Uterus (tissue), 4 donors: ENCODE measurements around the gene CACNA2D1. TPM values are rescaled to one million over a fixed set of nuclear protein-coding genes. Genes with fewer than 3 reads are reported as not detected.

Source experiments
- DNase-seq, 2 donors: peaks; one replicate each; pipeline ENCODE4 v3.0.0-alpha.2; 2019 to 2020
- H3K27ac ChIP-seq, 2 donors: fragments of 200-600 bp; sonication (generic); 1 replicate in 1 of 2; 2 replicates in 1 of 2; pipeline ENCODE4 v1.5.1; 2016 to 2018
- H3K27me3 ChIP-seq, 2 donors: fragments of 200-600 bp; sonication (generic); one replicate each; pipeline ENCODE4 v1.5.1; 2018 to 2019; ENCODE audit warnings: control low read depth in 1 of 2
- H3K36me3 ChIP-seq, 2 donors: fragments of 200-600 bp; sonication (generic); one replicate each; pipeline ENCODE4 v1.5.1; 2019; ENCODE audit warnings: control low read depth in 1 of 2
- H3K4me1 ChIP-seq, 2 donors: fragments of 200-600 bp; sonication (generic); one replicate each; pipeline ENCODE4 v1.5.1; 2018 to 2019; ENCODE audit warnings: control low read depth in 1 of 2
- H3K4me3 ChIP-seq, 2 donors: fragments of 200-600 bp; sonication (generic); 1 replicate in 1 of 2; 2 replicates in 1 of 2; pipeline ENCODE4 v1.5.1; 2018 to 2019; ENCODE audit warnings: mild to moderate bottlenecking in 1 of 2
- H3K9me3 ChIP-seq, 2 donors: fragments of 200-600 bp; sonication (generic); one replicate each; pipeline ENCODE4 v1.5.1; 2019; ENCODE audit warnings: control low read depth in 1 of 2
- POLR2A ChIP-seq, 2 donors: fragments of 450-650 bp; IDR thresholded peaks; one replicate each; pipeline ENCODE4 v1.6.1; 2016; ENCODE audit warnings: antibody characterized with exemption in 2 of 2, mild to moderate bottlenecking in 1 of 2, moderate library complexity in 1 of 2
- intact Hi-C: fragments of 100-400 bp; cut with DNase I; formaldehyde crosslinking; loops from one replicate; pipeline ENCODE4 v1.15.1; 2023; ENCODE audit warnings: low total_unique reads
- total RNA-seq, 4 donors: library from RNA; depleted of rRNA in 3 of 4; stranded (reverse); fragments of >200 nt in 3 of 4; gene quantifications; one replicate each; pipeline versions ENCODE4 v1.1.0 to v1.2.4, GENCODE V29; 2014 to 2023
- TF ChIP-seq, protein P1 (sequence below), 4 experiments: fragments of 200-600 bp in 2 of 4; fragments of 450-650 bp in 2 of 4; sonication (generic) in 2 of 4; IDR thresholded peaks; one replicate each; pipeline ENCODE4 v1.5.1; 2016 to 2019; ENCODE audit warnings: antibody characterized with exemption in 4 of 4, mild to moderate bottlenecking in 2 of 4, moderate library complexity in 1 of 4
- donor health status: DM: yes; HTN: yes; CAD: no.

The CACNA2D1 gene
- total RNA-seq, 4 donors from 2014 or later, result 30.1 to 54.1 (median 43.6) TPM

DNA sequence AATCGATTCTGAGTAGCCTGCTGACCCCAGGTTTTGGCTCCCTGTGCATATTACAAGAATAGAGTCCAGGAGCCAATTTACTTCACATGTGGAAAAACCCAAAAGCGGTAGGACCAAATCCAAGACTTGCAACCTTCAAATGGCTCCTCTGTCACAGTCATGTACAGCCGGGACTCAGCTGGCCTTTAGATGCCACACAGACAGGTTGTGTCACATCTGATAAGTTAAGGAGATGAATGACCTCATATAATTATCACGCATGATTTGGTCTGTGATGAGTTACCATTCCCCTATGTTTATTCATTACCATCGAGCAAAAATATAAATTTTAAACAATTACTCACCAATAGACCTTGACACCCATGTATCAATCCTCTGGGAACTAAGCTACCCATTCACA, 14.2 kb downstream of the CACNA2D1 start:
- Histone ChIP-seq H3K36me3 (no peaks in the 10 kb centered on the region), H3K4me3 (no peak overlapping the region), H3K9me3 (no peaks in the 10 kb centered on the region), H3K27ac (no peak overlapping the region), H3K4me1 (no peaks in the 10 kb centered on the region), H3K27me3 (no peaks in the 10 kb centered on the region)
- TF ChIP-seq, protein P1, sequence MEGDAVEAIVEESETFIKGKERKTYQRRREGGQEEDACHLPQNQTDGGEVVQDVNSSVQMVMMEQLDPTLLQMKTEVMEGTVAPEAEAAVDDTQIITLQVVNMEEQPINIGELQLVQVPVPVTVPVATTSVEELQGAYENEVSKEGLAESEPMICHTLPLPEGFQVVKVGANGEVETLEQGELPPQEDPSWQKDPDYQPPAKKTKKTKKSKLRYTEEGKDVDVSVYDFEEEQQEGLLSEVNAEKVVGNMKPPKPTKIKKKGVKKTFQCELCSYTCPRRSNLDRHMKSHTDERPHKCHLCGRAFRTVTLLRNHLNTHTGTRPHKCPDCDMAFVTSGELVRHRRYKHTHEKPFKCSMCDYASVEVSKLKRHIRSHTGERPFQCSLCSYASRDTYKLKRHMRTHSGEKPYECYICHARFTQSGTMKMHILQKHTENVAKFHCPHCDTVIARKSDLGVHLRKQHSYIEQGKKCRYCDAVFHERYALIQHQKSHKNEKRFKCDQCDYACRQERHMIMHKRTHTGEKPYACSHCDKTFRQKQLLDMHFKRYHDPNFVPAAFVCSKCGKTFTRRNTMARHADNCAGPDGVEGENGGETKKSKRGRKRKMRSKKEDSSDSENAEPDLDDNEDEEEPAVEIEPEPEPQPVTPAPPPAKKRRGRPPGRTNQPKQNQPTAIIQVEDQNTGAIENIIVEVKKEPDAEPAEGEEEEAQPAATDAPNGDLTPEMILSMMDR (IDR thresholded peaks at IDR 0.05), result no peak
- TF ChIP-seq POLR2A (IDR thresholded peaks at IDR 0.05), result no peak
- intact Hi-C loops, result no loop called here
- DNase-seq, result no peak

DNA sequence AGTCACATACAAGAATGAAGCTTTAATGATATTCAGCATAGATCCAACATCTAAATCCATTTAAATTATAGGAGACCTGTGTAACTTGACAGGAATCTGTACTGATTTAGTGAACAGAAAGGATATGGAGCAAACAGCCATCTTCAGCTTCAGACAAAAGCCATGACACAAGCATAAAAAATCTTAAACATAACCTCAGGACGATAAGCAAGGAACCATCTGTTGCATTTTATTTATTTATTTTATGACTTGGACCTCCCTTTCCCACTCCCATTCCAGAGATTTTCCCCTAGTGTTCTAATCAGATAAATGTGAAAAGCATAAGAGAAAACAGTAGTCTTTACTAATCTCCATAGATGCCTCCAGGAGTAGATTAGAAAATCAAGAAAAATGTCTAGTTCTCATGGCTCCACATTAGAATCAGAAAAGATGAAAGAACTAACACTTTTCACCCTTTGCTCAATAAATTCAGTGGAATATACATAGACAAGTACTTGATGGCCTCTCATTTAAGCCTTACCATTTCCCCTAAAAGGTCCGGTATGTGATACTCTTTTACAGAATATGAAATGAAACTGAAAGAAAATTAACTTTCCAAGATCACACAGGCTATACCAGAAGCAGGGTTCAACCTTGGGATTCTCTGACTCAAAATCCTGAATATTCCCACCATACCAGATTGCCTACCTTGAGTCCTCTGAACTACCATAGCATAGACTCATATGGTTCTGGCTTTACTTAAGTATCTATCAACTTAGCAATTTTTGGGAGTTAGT, 15.2 kb downstream of the CACNA2D1 start:
- no peaks in the 10 kb centered on the region for H3K9me3 ChIP-seq
- DNase-seq, result no peak
- intact Hi-C loops, result no loop called here
- H3K4me1 ChIP-seq, result no peaks in the 10 kb centered on the region
- no peak overlapping the region for H3K27ac ChIP-seq
- H3K27me3 ChIP-seq, result no peaks in the 10 kb centered on the region
- H3K4me3 ChIP-seq, result no peak overlapping the region
- TF ChIP-seq, protein P1 (IDR thresholded peaks at IDR 0.05), result no peak
- no peak for TF ChIP-seq POLR2A (IDR thresholded peaks at IDR 0.05)
- no peaks in the 10 kb centered on the region for H3K36me3 ChIP-seq

DNA sequence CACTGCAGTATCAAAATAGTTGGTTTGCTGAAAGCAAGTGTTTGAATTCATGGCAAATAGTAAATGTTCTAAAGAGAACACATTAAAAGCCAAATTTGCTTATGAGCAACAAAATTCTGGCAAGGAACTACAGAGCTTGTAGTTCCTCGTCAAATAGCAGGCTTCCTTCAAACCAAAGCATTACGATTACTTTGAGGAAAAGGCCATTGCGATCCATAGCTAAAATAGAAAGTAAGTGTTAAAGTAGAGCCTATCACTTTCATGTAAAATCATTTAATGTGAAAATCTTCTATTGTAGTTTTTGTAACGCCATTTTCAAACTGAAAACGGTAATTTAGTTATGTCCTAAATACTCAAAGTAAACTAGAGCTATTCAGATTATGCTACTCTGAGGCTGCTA, 20.1 kb downstream of the CACNA2D1 start:
- no peaks in the 10 kb centered on the region for H3K4me1 ChIP-seq
- peak overlapping the region in 1 of 2 donors; percentile 1 for H3K4me3 ChIP-seq
- no peak for TF ChIP-seq POLR2A (IDR thresholded peaks at IDR 0.05)
- TF ChIP-seq, protein P1 (IDR thresholded peaks at IDR 0.05), result no peak
- H3K27me3 ChIP-seq, result no peaks in the 10 kb centered on the region
- H3K36me3 ChIP-seq, result no peaks in the 10 kb centered on the region
- H3K9me3 ChIP-seq, result no peaks in the 10 kb centered on the region
- DNase-seq, result no peak
- intact Hi-C loops, result no loop called here
- no peak overlapping the region for H3K27ac ChIP-seq

DNA sequence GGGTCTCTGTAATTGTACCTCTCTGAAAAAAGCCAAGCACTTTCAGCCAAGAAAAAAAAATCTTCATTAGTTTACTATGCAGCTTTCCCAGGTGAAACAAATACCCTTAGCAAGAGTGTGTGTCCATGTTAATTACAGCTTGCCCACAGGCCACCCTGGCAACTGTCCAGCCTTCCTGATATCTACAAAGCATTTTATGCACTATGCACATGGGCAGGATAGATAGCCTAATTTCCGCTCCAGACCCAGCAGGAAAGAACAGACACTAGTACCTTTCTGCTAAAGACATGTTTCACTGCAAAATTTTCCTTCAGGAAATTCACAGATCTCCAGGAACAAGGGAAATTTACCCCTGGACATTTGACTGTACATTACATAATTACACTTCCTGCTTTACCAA, 24.4 kb downstream of the CACNA2D1 start:
- intact Hi-C loops, result no loop called here
- H3K4me1 ChIP-seq, result no peaks in the 10 kb centered on the region
- H3K27me3 ChIP-seq, result no peaks in the 10 kb centered on the region
- DNase-seq, result peak in 1 of 2 donors; percentile 17
- H3K27ac ChIP-seq, result no peak overlapping the region
- TF ChIP-seq, protein P1 (IDR thresholded peaks at IDR 0.05), result no peak
- TF ChIP-seq POLR2A (IDR thresholded peaks at IDR 0.05), result no peak
- H3K4me3 ChIP-seq, result no peak overlapping the region
- H3K36me3 ChIP-seq, result no peaks in the 10 kb centered on the region
- H3K9me3 ChIP-seq, result no peaks in the 10 kb centered on the region

DNA sequence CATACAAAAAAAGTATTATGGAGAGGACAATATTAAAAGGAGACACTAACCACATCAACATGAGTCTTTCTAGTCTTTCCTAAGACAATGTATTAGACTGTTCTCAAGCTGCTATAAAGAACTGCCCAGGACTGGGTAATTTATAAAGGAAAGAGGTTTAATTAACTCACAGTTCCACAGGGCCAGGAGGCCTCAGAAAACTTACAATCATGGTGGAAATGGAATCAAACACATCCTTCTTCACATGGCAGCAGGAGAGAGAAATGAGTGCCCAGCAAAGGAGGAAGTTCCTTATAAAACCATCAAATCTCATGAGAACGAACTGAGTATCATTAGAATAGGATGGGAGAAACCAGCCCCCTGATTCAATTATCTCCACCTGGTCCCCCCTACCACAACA, 25.7 kb downstream of the CACNA2D1 start:
- no peak for DNase-seq
- no peak for TF ChIP-seq POLR2A (IDR thresholded peaks at IDR 0.05)
- TF ChIP-seq, protein P1 (IDR thresholded peaks at IDR 0.05), result no peak
- intact Hi-C loops, result no loop called here

More for the DNA sequence above, 25.7 kb downstream of the CACNA2D1 start:
- H3K27ac ChIP-seq, result no peak overlapping the region
- H3K27me3 ChIP-seq, result no peaks in the 10 kb centered on the region
- no peaks in the 10 kb centered on the region for H3K36me3 ChIP-seq
- H3K4me1 ChIP-seq, result no peaks in the 10 kb centered on the region
- H3K4me3 ChIP-seq, result no peak overlapping the region
- H3K9me3 ChIP-seq, result no peaks in the 10 kb centered on the region
